Liver (tissue), 9 donors: ENCODE measurements around the gene RER1. TPM values are rescaled to one million over a fixed set of nuclear protein-coding genes. Genes with fewer than 3 reads are reported as not detected.

Experiments used
- DNase-seq: peaks from one replicate; pipeline ENCODE4 v3.0.0-alpha.2; 2017; ENCODE audit warnings: low spot score
- H3K27ac ChIP-seq, 2 donors: one replicate each; pipeline ENCODE4 v1.7.0; 2013; ENCODE audit warnings: inconsistent platforms in 2 of 2, low read length in 2 of 2, control low read depth in 1 of 2, low read depth in 1 of 2, mild to moderate bottlenecking in 1 of 2
- H3K27me3 ChIP-seq, 4 donors: one replicate each; pipeline versions ENCODE4 v1.6.1 to v1.7.0; 2013; ENCODE audit warnings: low read length in 3 of 4, inconsistent platforms in 1 of 4, mild to moderate bottlenecking in 1 of 4, moderate library complexity in 1 of 4; ENCODE audit not compliant: control insufficient read depth in 4 of 4, insufficient read depth in 4 of 4
- H3K36me3 ChIP-seq, 4 donors: one replicate each; pipeline versions ENCODE4 v1.6.1 to v1.7.0; 2013; ENCODE audit warnings: low read length in 3 of 4, mild to moderate bottlenecking in 3 of 4, low read depth in 1 of 4, moderate library complexity in 1 of 4; ENCODE audit not compliant: control insufficient read depth in 4 of 4, insufficient read depth in 3 of 4
- H3K4me1 ChIP-seq, 4 donors: one replicate each; pipeline versions ENCODE4 v1.6.1 to v1.7.0; 2013; ENCODE audit warnings: low read length in 3 of 4, mild to moderate bottlenecking in 3 of 4, moderate library complexity in 1 of 4; ENCODE audit not compliant: control insufficient read depth in 4 of 4, insufficient read depth in 4 of 4
- H3K4me3 ChIP-seq, 3 donors: one replicate each; pipeline versions ENCODE4 v1.6.1 to v1.7.0; 2013; ENCODE audit warnings: low read length in 3 of 3, control low read depth in 1 of 3, low read depth in 1 of 3, mild to moderate bottlenecking in 1 of 3
- H3K9ac ChIP-seq, 2 donors: one replicate each; pipeline ENCODE4 v1.7.0; 2013; ENCODE audit warnings: low read length in 2 of 2, mild to moderate bottlenecking in 2 of 2, moderate library complexity in 2 of 2, control low read depth in 1 of 2, low read depth in 1 of 2
- H3K9me3 ChIP-seq, 4 donors: one replicate each; pipeline versions ENCODE4 v1.6.1 to v1.7.0; 2013; ENCODE audit warnings: low read length in 3 of 4; ENCODE audit not compliant: control insufficient read depth in 4 of 4
- EGR1 ChIP-seq, 2 donors: IDR thresholded peaks; 2 replicates each; pipeline ENCODE4 v1.6.1; 2016 to 2018; ENCODE audit warnings: antibody characterized with exemption in 2 of 2, low read depth in 2 of 2
- GABPA ChIP-seq, 2 donors: IDR thresholded peaks in 1 of 2; conservative IDR thresholded peaks in 1 of 2; 2 replicates each; pipeline ENCODE4 v1.6.1; 2016; ENCODE audit warnings: antibody characterized with exemption in 2 of 2, mild to moderate bottlenecking in 1 of 2, moderate library complexity in 1 of 2
- HNF4A ChIP-seq, 2 donors: conservative IDR thresholded peaks; 2 replicates each; pipeline ENCODE4 v1.6.1; 2016; ENCODE audit warnings: antibody characterized with exemption in 2 of 2, mild to moderate bottlenecking in 2 of 2
- JUND ChIP-seq, 2 donors: IDR thresholded peaks; 2 replicates each; pipeline ENCODE4 v1.6.1; 2016; ENCODE audit warnings: antibody characterized with exemption in 2 of 2
- NR2F2 ChIP-seq: IDR thresholded peaks from 2 replicates; pipeline ENCODE4 v1.6.1; 2016; ENCODE audit warnings: antibody characterized with exemption
- RAD21 ChIP-seq, 2 donors: IDR thresholded peaks; 2 replicates each; pipeline ENCODE4 v1.6.1; 2016; ENCODE audit warnings: antibody characterized with exemption in 2 of 2, mild to moderate bottlenecking in 2 of 2
- SP1 ChIP-seq: IDR thresholded peaks from 2 replicates; pipeline ENCODE4 v1.6.1; 2018; ENCODE audit warnings: antibody characterized with exemption, mild to moderate bottlenecking
- TAF1 ChIP-seq: conservative IDR thresholded peaks from 2 replicates; pipeline ENCODE4 v1.6.1; 2016; ENCODE audit warnings: antibody characterized with exemption, mild to moderate bottlenecking
- YY1 ChIP-seq: IDR thresholded peaks from 2 replicates; pipeline ENCODE4 v1.6.1; 2016; ENCODE audit warnings: antibody characterized with exemption, mild to moderate bottlenecking
- WGBS: extraction: QIAGEN DNeasy Blood & Tissue Kit; methylation state at CpG from one replicate; pipeline ENCODE4 v1.1.7; 2013; 5-methylcytosine and 5-hydroxymethylcytosine counted together
- polyA plus RNA-seq, 2 donors: library from polyadenylated mRNA; stranded (reverse) in 1 of 2; unstranded in 1 of 2; fragments of 200-250 nt in 1 of 2; fragments of >200 nt in 1 of 2; fragmentation: Nextera tagmentation in 1 of 2; extraction: Ambion mirVana in 1 of 2; gene quantifications; one replicate each; pipeline versions ENCODE4 v1.2.1 to v1.2.3, GENCODE V29; 2013 to 2015
- total RNA-seq, 2 donors: library from RNA; depleted of rRNA; stranded (reverse); fragments of >200 nt; gene quantifications; one replicate each; pipeline ENCODE4 v1.2.3, GENCODE V29; 2014
- TF ChIP-seq, protein P1 (sequence below): fragments of 150-350 bp; IDR thresholded peaks from 2 replicates; pipeline ENCODE4 v1.5.1; 2017; ENCODE audit warnings: improper control_type of control experiment, low read depth, low read length; ENCODE audit not compliant: missing input control
- TF ChIP-seq, protein P2 (sequence below): IDR thresholded peaks from 2 replicates; pipeline ENCODE4 v1.6.1; 2016; ENCODE audit warnings: antibody characterized with exemption, mild to moderate bottlenecking
- TF ChIP-seq, protein P3 (sequence below): IDR thresholded peaks from 2 replicates; pipeline ENCODE4 v1.6.1; 2016; ENCODE audit warnings: antibody characterized with exemption
- TF ChIP-seq, protein P4 (sequence below): IDR thresholded peaks from 2 replicates; pipeline ENCODE4 v1.6.1; 2016; ENCODE audit warnings: antibody characterized with exemption
- donor health status: healthy.
- donor health status: healthy.
- donor health status: healthy.
- donor health status: healthy.
- donor health status: healthy.

Gene RER1
- total and polyA plus RNA-seq, 4 donors: 43.5 to 142 (median 89.7) TPM

DNA sequence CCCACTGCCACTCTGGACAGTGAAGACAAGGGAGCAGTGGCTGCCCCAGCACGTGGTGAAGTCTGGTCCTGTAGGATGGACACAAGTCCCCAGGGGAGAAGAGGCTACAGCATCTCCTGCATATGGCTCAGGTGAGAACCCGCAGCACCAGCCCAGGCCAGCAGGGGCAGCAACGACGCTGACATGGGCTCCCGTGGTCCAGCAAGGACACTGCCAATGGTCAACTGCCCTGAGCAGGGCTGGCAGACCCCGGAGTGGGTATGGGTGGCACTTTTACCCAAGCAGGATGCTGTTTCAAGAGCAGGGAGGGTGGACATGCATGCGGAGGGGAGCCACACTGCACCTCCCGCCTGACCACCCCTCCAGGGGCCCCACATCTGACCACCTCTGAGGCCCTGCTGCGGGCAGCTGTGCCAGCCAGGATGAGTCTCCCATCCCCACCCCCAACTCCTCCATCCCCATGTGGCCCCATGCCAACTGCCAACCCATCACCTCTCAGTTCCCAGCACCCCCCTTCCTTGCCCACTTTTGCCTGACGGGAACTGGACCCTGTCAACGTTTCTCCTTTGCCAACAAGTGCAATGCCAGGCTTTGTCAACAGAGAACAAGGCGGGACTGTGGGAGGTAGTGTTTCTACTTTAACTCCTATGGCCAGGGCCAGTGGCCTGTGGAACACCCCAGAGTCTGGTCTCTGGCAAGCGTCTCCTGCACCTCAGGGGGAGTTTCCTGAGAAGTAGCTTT lies 8.8 kb upstream of the RER1 start:
- no peaks in the 10 kb centered on the region for H3K27me3 ChIP-seq
- no peak overlapping the region for H3K27ac ChIP-seq
- no peak overlapping the region for H3K9ac ChIP-seq
- 48% methylated on average over 13 of the region's 13 CpGs for WGBS
- TF ChIP-seq RAD21 (IDR thresholded peaks at IDR 0.05): peak in 1 of 2 donors; percentile 62
- TF ChIP-seq TAF1: no peak
- TF ChIP-seq, protein P1, sequence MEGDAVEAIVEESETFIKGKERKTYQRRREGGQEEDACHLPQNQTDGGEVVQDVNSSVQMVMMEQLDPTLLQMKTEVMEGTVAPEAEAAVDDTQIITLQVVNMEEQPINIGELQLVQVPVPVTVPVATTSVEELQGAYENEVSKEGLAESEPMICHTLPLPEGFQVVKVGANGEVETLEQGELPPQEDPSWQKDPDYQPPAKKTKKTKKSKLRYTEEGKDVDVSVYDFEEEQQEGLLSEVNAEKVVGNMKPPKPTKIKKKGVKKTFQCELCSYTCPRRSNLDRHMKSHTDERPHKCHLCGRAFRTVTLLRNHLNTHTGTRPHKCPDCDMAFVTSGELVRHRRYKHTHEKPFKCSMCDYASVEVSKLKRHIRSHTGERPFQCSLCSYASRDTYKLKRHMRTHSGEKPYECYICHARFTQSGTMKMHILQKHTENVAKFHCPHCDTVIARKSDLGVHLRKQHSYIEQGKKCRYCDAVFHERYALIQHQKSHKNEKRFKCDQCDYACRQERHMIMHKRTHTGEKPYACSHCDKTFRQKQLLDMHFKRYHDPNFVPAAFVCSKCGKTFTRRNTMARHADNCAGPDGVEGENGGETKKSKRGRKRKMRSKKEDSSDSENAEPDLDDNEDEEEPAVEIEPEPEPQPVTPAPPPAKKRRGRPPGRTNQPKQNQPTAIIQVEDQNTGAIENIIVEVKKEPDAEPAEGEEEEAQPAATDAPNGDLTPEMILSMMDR: peak; percentile 55
- no peaks in the 10 kb centered on the region for H3K36me3 ChIP-seq
- no peak overlapping the region for H3K4me3 ChIP-seq
- DNase-seq: peak; percentile 65
- H3K9me3 ChIP-seq: no peaks in the 10 kb centered on the region
- no peaks in the 10 kb centered on the region for H3K4me1 ChIP-seq

DNA sequence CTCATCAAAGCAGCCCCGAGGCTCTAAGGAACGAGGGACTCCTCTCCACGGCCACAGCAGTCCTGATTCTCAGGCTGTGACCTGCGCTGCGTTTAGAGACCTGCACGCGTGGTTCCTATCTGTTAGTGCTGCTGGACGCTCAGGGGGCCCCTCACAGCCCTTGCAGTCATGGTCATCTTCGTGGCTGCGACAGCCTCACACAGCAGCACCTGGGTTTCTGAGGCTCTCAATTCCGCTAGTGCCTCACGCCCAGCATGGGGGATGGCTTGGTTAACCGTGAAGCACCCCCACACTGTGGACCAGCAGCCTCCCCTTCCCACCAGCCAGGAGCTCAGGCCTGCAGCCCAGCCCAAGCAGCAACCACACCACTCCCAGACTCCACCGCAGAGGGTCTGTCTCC lies 8.1 kb upstream of the RER1 start:
- no peak for DNase-seq

More for the DNA sequence above, 8.1 kb upstream of the RER1 start:
- Histone ChIP-seq H3K27me3 (no peaks in the 10 kb centered on the region), H3K9ac (no peak overlapping the region), H3K4me3 (no peak overlapping the region), H3K4me1 (no peaks in the 10 kb centered on the region), H3K9me3 (no peaks in the 10 kb centered on the region), H3K27ac (no peak overlapping the region), H3K36me3 (no peaks in the 10 kb centered on the region)
- TF ChIP-seq HNF4A (conservative IDR thresholded peaks at IDR 0.05) (no peak), EGR1 (IDR thresholded peaks at IDR 0.05; ENCODE audit: low read depth in 2 of 2) (no peak), GABPA (IDR thresholded peaks at IDR 0.05 in 1 of 2, conservative IDR thresholded peaks at IDR 0.05 in 1 of 2) (no peak), JUND (IDR thresholded peaks at IDR 0.05) (no peak), YY1 (no peak), SP1 (no peak), NR2F2 (no peak), TAF1 (no peak)
- TF ChIP-seq, protein P2, sequence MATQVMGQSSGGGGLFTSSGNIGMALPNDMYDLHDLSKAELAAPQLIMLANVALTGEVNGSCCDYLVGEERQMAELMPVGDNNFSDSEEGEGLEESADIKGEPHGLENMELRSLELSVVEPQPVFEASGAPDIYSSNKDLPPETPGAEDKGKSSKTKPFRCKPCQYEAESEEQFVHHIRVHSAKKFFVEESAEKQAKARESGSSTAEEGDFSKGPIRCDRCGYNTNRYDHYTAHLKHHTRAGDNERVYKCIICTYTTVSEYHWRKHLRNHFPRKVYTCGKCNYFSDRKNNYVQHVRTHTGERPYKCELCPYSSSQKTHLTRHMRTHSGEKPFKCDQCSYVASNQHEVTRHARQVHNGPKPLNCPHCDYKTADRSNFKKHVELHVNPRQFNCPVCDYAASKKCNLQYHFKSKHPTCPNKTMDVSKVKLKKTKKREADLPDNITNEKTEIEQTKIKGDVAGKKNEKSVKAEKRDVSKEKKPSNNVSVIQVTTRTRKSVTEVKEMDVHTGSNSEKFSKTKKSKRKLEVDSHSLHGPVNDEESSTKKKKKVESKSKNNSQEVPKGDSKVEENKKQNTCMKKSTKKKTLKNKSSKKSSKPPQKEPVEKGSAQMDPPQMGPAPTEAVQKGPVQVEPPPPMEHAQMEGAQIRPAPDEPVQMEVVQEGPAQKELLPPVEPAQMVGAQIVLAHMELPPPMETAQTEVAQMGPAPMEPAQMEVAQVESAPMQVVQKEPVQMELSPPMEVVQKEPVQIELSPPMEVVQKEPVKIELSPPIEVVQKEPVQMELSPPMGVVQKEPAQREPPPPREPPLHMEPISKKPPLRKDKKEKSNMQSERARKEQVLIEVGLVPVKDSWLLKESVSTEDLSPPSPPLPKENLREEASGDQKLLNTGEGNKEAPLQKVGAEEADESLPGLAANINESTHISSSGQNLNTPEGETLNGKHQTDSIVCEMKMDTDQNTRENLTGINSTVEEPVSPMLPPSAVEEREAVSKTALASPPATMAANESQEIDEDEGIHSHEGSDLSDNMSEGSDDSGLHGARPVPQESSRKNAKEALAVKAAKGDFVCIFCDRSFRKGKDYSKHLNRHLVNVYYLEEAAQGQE: no peak
- TF ChIP-seq, protein P3, sequence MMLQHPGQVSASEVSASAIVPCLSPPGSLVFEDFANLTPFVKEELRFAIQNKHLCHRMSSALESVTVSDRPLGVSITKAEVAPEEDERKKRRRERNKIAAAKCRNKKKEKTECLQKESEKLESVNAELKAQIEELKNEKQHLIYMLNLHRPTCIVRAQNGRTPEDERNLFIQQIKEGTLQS: no peak
- TF ChIP-seq, protein P4, sequence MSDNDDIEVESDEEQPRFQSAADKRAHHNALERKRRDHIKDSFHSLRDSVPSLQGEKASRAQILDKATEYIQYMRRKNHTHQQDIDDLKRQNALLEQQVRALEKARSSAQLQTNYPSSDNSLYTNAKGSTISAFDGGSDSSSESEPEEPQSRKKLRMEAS: no peak
- 95% methylated on average over 14 of the region's 14 CpGs for WGBS
